ENCODE measurements around the gene ALX4.

DNA sequence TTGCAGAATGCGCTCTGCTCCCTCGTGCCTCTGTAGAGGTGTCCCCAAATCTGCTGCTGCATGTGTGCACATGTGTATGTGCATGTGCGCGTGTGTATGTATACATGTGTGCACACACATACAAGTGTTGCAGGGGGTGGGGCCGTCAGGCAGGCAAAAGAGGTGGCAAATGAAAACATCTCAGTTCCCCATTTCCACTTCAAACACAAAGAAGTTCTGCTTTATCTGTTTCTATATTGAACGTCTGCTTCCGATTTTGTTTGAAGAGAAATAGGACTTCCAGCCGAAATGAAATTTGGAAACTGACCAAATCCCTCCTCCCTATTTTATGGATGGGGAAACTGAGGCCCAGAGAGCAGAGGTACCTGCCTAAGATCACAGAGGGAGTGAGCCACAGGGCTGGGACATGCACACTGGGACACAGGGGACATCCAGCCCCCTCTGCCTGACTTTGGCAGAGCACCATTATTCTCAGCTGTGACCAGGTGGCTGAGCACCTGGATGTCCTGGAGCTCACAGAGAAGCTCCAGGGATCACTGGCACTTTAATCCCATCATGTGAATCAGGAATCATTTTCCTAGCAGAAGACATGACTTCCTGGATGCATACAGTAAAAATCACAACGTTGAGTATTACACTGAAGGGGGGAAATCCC is 41.2 kb upstream of the ALX4 start:
- TF ChIP-seq POLR2A (IDR thresholded peaks at IDR 0.05) = no peak
- TF ChIP-seq, protein P1, sequence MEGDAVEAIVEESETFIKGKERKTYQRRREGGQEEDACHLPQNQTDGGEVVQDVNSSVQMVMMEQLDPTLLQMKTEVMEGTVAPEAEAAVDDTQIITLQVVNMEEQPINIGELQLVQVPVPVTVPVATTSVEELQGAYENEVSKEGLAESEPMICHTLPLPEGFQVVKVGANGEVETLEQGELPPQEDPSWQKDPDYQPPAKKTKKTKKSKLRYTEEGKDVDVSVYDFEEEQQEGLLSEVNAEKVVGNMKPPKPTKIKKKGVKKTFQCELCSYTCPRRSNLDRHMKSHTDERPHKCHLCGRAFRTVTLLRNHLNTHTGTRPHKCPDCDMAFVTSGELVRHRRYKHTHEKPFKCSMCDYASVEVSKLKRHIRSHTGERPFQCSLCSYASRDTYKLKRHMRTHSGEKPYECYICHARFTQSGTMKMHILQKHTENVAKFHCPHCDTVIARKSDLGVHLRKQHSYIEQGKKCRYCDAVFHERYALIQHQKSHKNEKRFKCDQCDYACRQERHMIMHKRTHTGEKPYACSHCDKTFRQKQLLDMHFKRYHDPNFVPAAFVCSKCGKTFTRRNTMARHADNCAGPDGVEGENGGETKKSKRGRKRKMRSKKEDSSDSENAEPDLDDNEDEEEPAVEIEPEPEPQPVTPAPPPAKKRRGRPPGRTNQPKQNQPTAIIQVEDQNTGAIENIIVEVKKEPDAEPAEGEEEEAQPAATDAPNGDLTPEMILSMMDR (IDR thresholded peaks at IDR 0.05) = no peak
- no peak for TF ChIP-seq EP300 (IDR thresholded peaks at IDR 0.05; ENCODE audit: low read depth)
